Measurements from ENCODE around the gene PTPN22. TPM values are rescaled to one million over a fixed set of nuclear protein-coding genes. Genes with fewer than 3 reads are reported as not detected.

The PTPN22 gene
- total RNA-seq, 4 donors from 2014 or later = 1.1 to 5.7 (median 1.9) TPM

DNA sequence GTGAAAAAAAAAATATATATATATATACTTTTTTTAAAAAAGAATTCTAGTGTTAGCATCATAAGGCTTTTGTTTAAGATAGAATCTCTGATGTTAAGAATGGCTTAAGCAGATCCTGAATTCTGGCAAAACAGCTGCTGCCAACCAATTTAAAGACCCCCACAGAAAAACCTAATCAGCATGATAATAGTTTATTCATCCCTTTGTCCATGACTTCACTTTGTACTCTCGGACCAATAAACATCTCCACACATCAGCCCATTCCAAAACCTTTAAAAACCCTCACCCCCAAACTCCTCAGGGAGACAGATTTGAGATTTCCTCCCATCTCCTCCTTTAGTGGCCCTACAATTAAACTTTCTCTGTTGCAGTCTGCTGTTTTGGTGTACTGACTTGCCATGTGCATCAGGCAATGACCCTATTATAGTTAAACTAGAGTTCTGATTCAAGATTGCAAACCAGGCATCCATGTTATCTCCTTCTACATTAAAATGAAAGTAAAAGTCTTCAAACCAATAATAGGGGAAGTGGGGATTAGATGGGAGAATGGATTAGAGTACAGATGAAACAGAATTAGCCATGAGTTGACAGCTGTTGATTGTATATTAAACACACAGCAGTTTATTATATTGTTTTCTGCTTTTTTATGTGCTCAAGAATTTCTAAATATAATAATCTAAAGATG, 102.5 kb downstream of the PTPN22 start:
- Histone ChIP-seq H3K27ac (no peak overlapping the region), H3K9me3 (no peaks in the 10 kb centered on the region), H3K4me3 (no peak overlapping the region), H3K4me1 (peaks cover 0 to 19% (median 0%) of the 10 kb centered on the region in 3 donors), H3K36me3 (peaks cover 0 to 53% (median 8%) of the 10 kb centered on the region in 3 donors), H3K27me3 (no peaks in the 10 kb centered on the region)
- DNase-seq = no peak
- no peak for TF ChIP-seq POLR2A (IDR thresholded peaks at IDR 0.05)
- TF ChIP-seq, protein P1, sequence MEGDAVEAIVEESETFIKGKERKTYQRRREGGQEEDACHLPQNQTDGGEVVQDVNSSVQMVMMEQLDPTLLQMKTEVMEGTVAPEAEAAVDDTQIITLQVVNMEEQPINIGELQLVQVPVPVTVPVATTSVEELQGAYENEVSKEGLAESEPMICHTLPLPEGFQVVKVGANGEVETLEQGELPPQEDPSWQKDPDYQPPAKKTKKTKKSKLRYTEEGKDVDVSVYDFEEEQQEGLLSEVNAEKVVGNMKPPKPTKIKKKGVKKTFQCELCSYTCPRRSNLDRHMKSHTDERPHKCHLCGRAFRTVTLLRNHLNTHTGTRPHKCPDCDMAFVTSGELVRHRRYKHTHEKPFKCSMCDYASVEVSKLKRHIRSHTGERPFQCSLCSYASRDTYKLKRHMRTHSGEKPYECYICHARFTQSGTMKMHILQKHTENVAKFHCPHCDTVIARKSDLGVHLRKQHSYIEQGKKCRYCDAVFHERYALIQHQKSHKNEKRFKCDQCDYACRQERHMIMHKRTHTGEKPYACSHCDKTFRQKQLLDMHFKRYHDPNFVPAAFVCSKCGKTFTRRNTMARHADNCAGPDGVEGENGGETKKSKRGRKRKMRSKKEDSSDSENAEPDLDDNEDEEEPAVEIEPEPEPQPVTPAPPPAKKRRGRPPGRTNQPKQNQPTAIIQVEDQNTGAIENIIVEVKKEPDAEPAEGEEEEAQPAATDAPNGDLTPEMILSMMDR (IDR thresholded peaks at IDR 0.05) = no peak
- intact Hi-C loops (cut with DNase I) = no loop called here
- WGBS, 2 donors = 41 to 100% methylated on average over 1 of the region's 1 CpG

DNA sequence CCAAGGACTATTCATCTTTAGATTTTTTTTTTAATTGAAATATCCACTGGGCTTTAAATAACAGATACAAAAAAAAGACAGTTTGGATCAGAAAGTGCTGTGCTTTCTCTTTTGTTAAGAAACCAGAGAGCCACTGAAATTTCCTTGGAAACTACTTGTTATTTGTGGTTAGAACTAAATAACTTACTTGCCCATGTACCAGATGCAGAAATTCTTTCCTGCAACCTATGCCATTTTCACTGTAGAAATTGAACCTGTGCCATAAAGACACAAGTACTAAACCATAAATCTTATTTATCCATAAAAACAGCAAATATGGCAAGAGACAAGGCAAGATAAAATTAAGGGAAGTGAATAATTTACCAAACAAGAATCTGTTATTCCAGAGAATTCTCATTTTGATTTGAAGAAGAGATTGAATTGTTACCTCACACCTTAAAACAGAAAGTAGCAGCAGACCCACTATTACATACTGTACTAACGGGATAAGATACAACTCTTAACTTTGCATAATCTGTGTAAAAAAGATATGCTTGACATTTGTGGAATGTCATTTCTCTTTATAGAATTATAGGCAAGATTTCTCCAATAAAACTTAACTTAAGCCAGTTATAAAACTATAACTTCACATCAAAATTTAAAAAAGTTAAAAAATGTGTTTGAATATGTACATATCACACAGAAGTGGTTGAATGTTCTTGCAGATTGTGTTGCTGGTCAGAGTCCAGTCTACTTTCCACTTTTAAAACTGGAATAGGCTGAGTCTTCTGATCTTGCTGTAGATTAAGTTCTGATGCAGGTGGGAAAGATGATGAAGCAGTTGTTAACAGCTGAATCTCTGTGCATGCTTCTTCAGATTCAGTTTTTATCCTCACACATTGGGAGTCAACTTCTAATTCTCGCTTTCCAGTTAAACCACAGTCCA, 105.9 kb downstream of the PTPN22 start:
- Histone ChIP-seq H3K36me3 (peaks cover 0 to 57% (median 8%) of the 10 kb centered on the region in 3 donors), H3K4me3 (no peak overlapping the region), H3K4me1 (peaks cover 0 to 8% (median 0%) of the 10 kb centered on the region in 3 donors), H3K9me3 (no peaks in the 10 kb centered on the region), H3K27me3 (no peaks in the 10 kb centered on the region), H3K27ac (no peak overlapping the region)
- TF ChIP-seq, protein P1 (IDR thresholded peaks at IDR 0.05) = no peak
- TF ChIP-seq POLR2A (IDR thresholded peaks at IDR 0.05) = no peak
- intact Hi-C loops (cut with DNase I) = no loop called here
- WGBS, 2 donors = 86 to 98% methylated on average over 2 of the region's 2 CpGs
- no peak for DNase-seq

Other genes with a start within 250 kb of the PTPN22 start
- 1 to 10 TPM; 3.6 to 9.5 (median 5.9) TPM for gene PHTF1, start 112.2 kb downstream of the PTPN22 start, total RNA-seq
- 10 to 100 TPM in 3 of 4 donors, 1 to 10 TPM in 1; 8.0 to 18.7 (median 10.6) TPM for gene RSBN1, start 59.2 kb downstream of the PTPN22 start, total RNA-seq
- 1 to 10 TPM in 3 of 4 donors, under 1 TPM in 1; 0.76 to 6.8 (median 3.4) TPM for gene BCL2L15, start 15.9 kb upstream of the PTPN22 start, total RNA-seq
- 10 to 100 TPM in 2 of 4 donors, 1 to 10 TPM in 2; 8.2 to 15.3 (median 11.5) TPM for gene AP4B1, start 33.1 kb upstream of the PTPN22 start, total RNA-seq
- 1 to 10 TPM; 2.7 to 6.5 (median 4.7) TPM for gene DCLRE1B, start 33.6 kb upstream of the PTPN22 start, total RNA-seq
- gene HIPK1, start 57.6 kb upstream of the PTPN22 start, total RNA-seq = 10 to 100 TPM; 34.1 to 46.5 (median 43.6) TPM
- 10 to 100 TPM in 2 of 4 donors, 1 to 10 TPM in 2; 1.2 to 62.0 (median 9.9) TPM for gene OLFML3, start 107.8 kb upstream of the PTPN22 start, total RNA-seq